Activated CD8-positive, alpha-beta T cell treated with anti-CD3 and anti-CD28 coated beads for 36 hours (primary cell): ENCODE measurements around the gene LUC7L3. TPM values are rescaled to one million over a fixed set of nuclear protein-coding genes. Genes with fewer than 3 reads are reported as not detected.
A peak's percentile ranks its signal among the peaks of the same experiment; 100 is the strongest.

ENCODE experiments used
- ATAC-seq: fragments of 200-7000 bp; cut with Tn5 transposase; one replicate; pipeline ENCODE4 v1.10.0; 2021; ENCODE audit warnings: mild to moderate bottlenecking, moderate library complexity
- CTCF ChIA-PET: fragments of 350-600 bp; sonication (Branson Sonifier 250); formaldehyde crosslinking; loops from one replicate; lab custom pipeline; 2021; ENCODE audit warnings: antibody characterized with exemption; lab: Charles Lee
- POLR2A ChIA-PET: fragments of 350-600 bp; sonication (Branson Sonifier 250); formaldehyde crosslinking; loops from one replicate; lab custom pipeline; 2021; ENCODE audit warnings: antibody characterized with exemption; lab: Charles Lee
- DNase-seq: peaks from one replicate; pipeline ENCODE4 v3.0.0-alpha.2; 2020
- H3K27ac Mint-ChIP-seq: one replicate; pipeline ENCODE4 v1.8.0; 2021; ENCODE audit warnings: mild to moderate bottlenecking, mixed read lengths
- H3K27me3 Mint-ChIP-seq: one replicate; pipeline ENCODE4 v1.8.0; 2021; ENCODE audit warnings: mixed read lengths
- H3K36me3 Mint-ChIP-seq: one replicate; pipeline ENCODE4 v1.8.0; 2021; ENCODE audit warnings: low read depth, mixed read lengths
- H3K4me1 Mint-ChIP-seq: one replicate; pipeline ENCODE4 v1.8.0; 2021; ENCODE audit warnings: low read depth, mixed read lengths
- H3K4me3 Mint-ChIP-seq: one replicate; pipeline ENCODE4 v1.8.0; 2021; ENCODE audit warnings: mild to moderate bottlenecking, moderate library complexity, mixed read lengths
- H3K9me3 Mint-ChIP-seq: one replicate; pipeline ENCODE4 v1.8.0; 2021; ENCODE audit warnings: mixed read lengths
- intact Hi-C: fragments of 100-400 bp; cut with micrococcal nuclease; formaldehyde crosslinking; loops from one replicate; pipeline ENCODE4 v1.10.0; 2022
- total RNA-seq, 2 experiments: library from RNA; stranded (reverse); gene quantifications; one replicate each; pipeline ENCODE4 v1.2.3, GENCODE V29; 2021
- TF ChIP-seq, protein P1 (sequence below): fragments of 200-600 bp; IDR thresholded peaks from one replicate; pipeline ENCODE4 v1.8.0; 2022; ENCODE audit warnings: antibody characterized with exemption, mild to moderate bottlenecking

The LUC7L3 gene
- total RNA-seq, 2 experiments from 2014 or later, result 148 to 160 TPM

DNA sequence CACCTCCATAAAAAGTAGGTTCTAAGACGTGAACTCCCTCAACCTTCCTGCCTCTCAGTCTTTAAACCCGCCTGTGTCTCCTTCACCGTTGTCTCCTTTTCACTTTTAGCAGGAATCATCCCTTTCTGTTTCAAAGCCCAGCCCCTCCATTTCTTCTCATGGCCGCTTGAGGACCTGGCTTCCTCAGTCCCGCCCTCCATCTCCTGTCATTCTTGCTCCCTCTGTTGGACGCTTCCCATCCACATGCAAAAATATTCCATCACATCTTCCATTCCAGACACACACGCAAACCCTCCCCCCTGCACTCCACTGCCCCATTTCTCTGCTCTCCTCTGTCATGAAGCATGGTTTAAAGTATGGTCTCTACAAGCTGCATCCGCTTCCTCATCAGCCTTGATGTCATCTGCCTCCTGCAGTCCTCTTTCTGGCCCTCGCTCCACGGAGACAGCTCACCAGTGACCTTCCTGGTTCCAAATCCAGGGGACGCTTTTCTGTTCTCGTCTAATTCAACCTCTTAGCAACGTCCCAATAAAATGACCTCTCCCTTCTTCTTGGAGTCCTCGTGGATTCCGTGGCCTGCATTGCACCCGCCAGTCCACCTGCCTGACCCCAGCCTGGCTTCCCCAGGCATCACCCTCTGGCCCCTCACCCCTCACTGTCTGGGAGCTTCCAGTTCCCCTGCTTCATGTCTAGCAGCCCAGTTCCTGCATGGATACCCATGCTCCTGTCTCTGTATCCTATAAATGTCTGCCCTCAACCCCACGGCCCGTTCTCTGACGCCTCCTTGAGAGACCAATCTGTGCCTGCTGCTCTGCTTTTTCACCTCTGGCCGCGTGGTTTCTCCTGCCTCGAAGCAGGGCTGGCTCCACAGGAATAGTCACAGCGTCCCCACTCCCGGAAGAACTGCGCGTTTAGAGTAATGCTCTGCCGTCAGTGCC, 37.9 kb upstream of the LUC7L3 start:
- ChIA-PET POLR2A (interaction anchor here (0.9 kb wide), 1 partner anchor 10 kb away, joined by 3 read pairs; no protein-coding TSS in a partner anchor), CTCF (interaction anchor here (0.9 kb wide), 1 partner anchor 51 kb away, joined by 4 read pairs; no protein-coding TSS in a partner anchor)
- H3K27me3 Mint-ChIP-seq, result peaks cover 8% of the 10 kb centered on the region
- H3K27ac Mint-ChIP-seq, result no peak overlapping the region
- intact Hi-C loops, result no loop called here
- H3K4me3 Mint-ChIP-seq, result no peak overlapping the region
- no peaks in the 10 kb centered on the region for H3K4me1 Mint-ChIP-seq
- DNase-seq (no peak), ATAC-seq (no peak)
- H3K9me3 Mint-ChIP-seq, result no peaks in the 10 kb centered on the region
- H3K36me3 Mint-ChIP-seq, result no peaks in the 10 kb centered on the region
- TF ChIP-seq, protein P1, sequence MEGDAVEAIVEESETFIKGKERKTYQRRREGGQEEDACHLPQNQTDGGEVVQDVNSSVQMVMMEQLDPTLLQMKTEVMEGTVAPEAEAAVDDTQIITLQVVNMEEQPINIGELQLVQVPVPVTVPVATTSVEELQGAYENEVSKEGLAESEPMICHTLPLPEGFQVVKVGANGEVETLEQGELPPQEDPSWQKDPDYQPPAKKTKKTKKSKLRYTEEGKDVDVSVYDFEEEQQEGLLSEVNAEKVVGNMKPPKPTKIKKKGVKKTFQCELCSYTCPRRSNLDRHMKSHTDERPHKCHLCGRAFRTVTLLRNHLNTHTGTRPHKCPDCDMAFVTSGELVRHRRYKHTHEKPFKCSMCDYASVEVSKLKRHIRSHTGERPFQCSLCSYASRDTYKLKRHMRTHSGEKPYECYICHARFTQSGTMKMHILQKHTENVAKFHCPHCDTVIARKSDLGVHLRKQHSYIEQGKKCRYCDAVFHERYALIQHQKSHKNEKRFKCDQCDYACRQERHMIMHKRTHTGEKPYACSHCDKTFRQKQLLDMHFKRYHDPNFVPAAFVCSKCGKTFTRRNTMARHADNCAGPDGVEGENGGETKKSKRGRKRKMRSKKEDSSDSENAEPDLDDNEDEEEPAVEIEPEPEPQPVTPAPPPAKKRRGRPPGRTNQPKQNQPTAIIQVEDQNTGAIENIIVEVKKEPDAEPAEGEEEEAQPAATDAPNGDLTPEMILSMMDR, result peak; percentile 16

DNA sequence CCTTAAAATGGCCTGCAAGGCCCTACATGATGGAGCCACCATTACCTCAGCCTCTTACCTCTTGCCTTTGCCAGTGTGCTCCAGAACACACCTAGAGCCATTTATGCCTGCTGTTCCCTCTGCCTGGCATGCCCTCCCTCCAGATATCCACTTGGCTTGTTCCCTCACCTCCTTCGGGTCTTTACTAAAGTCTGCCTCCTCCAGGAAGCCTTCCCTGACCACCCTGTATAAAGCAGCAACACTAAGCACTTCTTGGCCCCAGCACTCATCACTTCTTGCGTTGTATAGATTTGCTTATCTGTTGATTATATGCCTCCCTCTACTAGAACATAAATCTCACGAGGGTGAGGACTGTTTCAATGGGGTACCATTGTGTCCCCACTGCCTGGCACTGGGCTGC, 37.0 kb upstream of the LUC7L3 start:
- Mint-ChIP-seq H3K27me3 (peaks cover 8% of the 10 kb centered on the region), H3K9me3 (no peaks in the 10 kb centered on the region), H3K27ac (no peak overlapping the region), H3K36me3 (no peaks in the 10 kb centered on the region), H3K4me1 (no peaks in the 10 kb centered on the region), H3K4me3 (no peak overlapping the region)
- POLR2A ChIA-PET, result no interaction called here
- ATAC-seq, result no peak
- TF ChIP-seq, protein P1, result no peak
- CTCF ChIA-PET, result no interaction called here
- intact Hi-C loops, result no loop called here
- no peak for DNase-seq

DNA sequence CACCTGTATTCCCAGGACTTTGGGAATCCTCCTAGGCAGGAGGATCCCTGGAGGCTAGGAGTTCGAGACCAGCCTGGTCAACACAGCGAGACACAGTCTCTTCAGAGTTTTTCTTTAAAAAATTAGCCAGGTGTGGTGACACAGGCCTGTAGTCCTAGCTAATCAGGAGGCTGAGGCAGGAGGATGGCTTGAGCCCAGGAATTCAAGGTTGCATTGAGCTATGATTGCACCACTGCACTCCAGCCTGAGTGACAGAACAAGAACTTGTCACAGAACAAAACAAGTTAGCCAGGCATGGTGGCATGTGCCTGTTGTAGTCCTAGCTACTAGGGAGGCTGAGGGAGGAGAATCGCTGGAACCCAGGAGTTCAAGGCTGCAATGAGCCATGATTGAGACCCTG, 36.5 kb upstream of the LUC7L3 start:
- CTCF ChIA-PET, result no interaction called here
- TF ChIP-seq, protein P1, result no peak
- Mint-ChIP-seq H3K9me3 (no peaks in the 10 kb centered on the region), H3K36me3 (no peaks in the 10 kb centered on the region), H3K4me1 (no peaks in the 10 kb centered on the region), H3K27ac (no peak overlapping the region), H3K4me3 (no peak overlapping the region), H3K27me3 (peaks cover 8% of the 10 kb centered on the region)
- POLR2A ChIA-PET, result no interaction called here
- no peak for ATAC-seq
- intact Hi-C loops, result no loop called here
- DNase-seq, result no peak

DNA sequence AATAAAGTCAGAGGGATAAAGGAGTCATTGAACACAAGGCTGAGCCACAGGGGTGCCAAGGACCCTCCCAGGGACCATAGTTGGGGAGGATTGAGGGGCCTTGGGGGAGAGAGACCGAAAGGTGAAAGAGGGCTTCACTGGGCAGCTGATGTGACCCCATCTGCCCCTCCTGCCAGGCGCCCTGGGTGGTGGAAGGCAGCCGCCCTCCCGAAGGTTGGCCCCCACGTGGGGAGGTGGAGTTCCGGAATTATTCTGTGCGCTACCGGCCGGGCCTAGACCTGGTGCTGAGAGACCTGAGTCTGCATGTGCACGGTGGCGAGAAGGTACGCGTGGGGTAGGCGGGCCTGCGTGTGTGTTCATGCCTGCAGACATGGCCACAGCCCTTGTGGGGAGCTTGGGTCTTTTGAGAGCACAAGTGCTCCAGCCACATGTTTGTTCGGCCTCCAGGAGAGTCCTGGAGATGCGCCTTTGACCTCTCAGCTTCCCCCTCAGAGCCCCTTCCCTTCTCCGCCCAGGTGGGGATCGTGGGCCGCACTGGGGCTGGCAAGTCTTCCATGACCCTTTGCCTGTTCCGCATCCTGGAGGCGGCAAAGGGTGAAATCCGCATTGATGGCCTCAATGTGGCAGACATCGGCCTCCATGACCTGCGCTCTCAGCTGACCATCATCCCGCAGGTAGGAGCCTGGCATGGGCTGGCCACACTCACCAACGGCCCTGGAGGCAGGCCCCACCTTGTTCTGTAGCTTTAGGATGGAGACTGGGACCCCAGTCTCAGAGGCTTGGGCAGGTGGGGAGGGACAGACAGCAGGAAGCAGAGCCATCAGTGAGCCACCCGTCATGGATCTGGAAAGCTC, 35.7 kb upstream of the LUC7L3 start:
- ChIA-PET POLR2A (no interaction called here), CTCF (interaction anchor here (1.6 to 2.7 kb wide), 3 partner anchors 11 to 120 kb away, joined by 4 to 14 read pairs (median 4); no protein-coding TSS in a partner anchor)
- Mint-ChIP-seq H3K27ac (no peak overlapping the region), H3K4me3 (no peak overlapping the region), H3K9me3 (no peaks in the 10 kb centered on the region), H3K4me1 (no peaks in the 10 kb centered on the region), H3K36me3 (no peaks in the 10 kb centered on the region), H3K27me3 (peaks cover 8% of the 10 kb centered on the region)
- DNase-seq, result no peak
- no peak for ATAC-seq
- TF ChIP-seq, protein P1, result no peak
- intact Hi-C loops, result no loop called here
